HG02938 (cell line): ENCODE data around the gene ATP8B3.
A peak's percentile ranks its signal among the peaks of the same experiment; 100 is the strongest.

Experiments used
- ATAC-seq: cut with Tn5 transposase; IDR thresholded peaks from one replicate; pipeline ENCODE4 v1.9.1; 2021; ENCODE audit warnings: mild to moderate bottlenecking, moderate library complexity; ENCODE audit not compliant: unreplicated experiment

ATP8B3 gene

DNA sequence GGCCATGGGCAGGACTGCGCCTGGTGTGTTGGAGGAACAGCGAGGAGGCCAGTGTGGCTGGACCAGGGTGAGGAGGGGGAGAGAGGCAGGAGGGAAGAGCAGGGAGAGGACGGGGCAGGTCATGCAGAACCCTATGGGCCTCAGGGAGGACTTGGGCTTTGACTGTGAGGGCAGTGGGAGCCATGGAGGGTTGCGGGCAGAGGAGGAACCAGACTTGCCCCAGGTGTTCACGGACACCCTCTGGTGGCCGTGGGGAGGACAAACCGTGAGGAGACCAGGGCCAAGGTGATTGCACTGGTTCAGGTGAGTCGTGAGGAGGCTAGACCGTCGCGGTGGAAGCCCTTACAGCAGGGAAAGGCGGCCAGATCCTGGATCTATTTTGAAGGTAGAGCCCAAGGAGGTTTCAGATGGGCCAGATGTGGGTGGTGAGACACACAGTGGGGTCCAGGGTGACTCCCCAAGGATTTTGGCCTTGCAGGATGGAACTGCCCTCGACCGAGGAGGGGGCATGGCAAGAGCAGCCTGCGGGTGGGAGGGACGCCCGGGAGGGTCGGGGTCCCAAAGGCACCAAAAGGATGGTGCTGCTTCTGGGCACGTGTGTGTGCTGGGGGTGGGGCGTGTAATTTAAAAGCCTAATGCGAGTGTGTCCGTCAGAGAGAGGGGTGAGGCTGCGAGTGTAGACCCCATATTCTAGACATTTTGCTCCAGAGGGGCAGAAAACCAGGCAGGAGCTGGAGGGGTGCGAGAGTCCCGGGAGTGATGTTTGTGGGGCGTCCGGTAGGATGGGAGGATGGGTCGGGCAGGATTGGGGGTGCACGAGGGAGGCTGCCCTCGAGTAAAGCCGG, 39.0 kb upstream of the ATP8B3 start:
- no peak for ATAC-seq

DNA sequence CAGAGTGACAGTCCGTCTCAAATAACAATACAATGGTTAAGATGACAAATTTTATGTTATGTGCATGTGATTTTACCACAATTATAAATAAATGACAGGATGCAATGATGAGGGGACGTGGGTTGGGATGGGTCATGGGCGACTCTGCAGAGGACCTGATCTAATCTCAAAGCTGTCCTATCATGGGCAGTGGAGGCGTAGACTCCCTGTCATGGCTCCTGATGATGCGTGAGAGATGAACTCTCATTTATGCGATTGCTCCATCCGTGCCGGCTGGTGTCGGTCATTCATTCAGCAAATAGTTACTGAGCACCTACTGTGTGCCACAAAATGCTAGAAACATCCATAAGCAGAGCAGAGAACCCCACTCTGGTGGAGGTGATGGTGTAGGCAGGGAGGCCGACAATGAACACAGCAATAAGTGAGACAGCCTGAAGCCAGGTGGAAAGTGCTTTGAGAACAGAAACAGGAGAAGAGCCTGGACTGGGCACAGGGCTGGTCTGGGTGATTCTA, 37.9 kb upstream of the ATP8B3 start:
- ATAC-seq: no peak

- ATAC-seq: no peak
Measured at GRCh38 chr19:1849132-1849474, 37.0 kb upstream of the ATP8B3 start.

DNA sequence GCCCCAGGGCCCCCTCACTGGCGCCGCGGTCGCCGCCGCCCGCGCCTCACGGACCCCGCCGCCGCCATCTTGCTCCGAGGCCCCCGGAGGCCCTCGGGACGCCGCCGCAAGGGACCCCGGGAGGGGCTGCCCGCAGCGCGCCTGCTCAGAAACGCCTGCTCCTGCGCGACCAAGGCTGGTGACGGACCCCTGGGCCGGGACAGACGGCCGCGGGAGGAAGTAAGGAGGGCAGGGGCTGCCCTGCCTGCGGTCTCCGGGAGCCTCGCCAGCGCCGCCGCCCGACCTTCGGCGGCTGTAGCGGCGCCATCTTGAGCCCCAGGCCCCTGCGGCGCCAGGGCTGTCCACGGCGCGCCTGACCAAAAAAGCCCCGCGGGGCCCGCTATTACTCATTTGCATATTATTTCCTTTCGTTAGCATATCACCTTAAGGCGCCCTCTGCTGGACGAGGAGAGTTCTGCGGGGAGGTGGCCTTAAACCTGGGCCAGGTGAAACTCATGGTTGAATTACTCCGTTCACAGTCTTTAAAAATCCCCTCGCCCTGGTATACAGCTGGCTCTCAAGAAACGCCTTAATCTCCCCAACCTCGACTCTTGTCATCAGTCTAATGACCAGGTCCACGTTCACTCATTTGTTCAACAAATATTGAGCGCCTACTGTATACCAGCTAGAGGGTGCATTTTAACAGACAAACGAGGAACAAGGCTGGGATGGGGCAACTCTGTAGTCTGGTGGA, 36.5 kb upstream of the ATP8B3 start, which contains the start of gene REXO1:
Gene REXO1 (minus strand): TSS at position 85 of the 733 bp plus-strand sequence. CDS start 125 bp downstream, outside the sequence.
- peak; percentile 65 for ATAC-seq

GRCh38 chr19:1847684-1848398, 35.8 kb upstream of the ATP8B3 start:
- ATAC-seq: peak; percentile 36

DNA sequence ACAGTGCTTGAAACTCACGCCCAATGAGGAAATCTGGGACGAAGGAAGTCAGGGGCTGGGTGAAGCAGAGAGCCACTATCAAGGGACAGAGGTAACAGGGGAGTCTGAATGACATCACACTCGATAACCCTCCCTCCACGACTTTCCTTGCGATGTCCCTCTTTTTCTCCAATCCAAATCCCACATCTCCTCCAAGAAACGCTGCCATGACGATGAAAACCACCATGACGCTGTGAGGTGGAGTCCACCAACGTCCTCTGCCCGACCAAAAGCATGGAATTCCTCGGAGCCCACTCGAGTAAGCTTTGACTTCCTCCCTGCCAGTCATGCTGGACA, 35.2 kb upstream of the ATP8B3 start:
- no peak for ATAC-seq

DNA sequence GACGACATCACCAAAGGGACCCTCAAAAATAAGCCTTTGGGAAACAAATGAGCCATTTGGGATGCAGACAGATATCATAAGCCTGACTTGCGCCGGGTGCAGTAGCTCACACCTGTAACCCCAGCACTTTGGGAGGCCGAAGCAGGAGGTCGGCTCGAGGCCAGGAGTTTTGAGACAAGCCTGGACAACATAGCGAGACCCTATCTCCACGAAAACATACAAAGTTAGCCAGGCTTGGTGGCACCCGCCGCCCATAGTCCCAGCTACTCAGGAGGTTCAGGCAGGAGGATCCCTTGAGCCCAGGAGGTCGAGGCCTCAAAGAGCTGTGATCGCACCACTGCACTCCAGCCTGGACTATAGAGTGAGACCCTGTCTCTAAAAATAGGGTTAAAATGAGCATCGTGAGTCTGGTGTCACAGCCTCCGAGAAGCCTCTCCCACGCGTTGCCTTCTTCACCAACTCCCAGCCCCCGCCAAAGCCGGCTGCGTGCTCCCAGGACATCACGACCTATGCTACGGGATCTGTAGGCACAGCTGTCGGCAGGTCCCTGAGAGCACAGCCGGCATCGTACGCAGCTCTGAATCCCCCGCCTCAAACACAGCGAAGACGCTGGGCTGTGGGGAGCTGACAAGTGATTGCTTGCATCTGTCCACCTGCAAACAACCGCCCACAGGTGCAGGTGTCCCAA, 34.6 kb upstream of the ATP8B3 start:
- no peak for ATAC-seq

GRCh38 chr19:1845642-1846041, 33.6 kb upstream of the ATP8B3 start:
- ATAC-seq: no peak

DNA sequence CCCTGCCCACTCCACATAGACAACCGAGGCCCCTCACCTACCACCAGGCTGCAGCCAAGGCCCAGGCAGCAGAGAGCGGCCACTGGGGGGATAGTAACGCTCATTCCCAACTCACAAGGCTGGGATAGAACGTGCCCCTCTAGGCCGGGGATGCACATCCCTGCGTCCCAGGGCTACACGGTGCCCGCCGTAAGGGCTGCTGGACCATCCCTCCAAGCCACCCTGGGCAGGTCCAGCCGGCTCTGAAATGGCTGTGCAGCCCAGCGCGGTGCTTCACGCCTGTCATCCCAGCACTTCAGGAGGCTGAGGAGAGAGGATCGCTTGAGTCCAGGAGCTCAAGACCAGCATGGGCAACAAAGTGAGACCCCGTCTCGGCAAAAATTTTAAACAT, 33.0 kb upstream of the ATP8B3 start:
- ATAC-seq: no peak

- no peak for ATAC-seq
Measured at GRCh38 chr19:1844513-1845124, 32.5 kb upstream of the ATP8B3 start.

DNA sequence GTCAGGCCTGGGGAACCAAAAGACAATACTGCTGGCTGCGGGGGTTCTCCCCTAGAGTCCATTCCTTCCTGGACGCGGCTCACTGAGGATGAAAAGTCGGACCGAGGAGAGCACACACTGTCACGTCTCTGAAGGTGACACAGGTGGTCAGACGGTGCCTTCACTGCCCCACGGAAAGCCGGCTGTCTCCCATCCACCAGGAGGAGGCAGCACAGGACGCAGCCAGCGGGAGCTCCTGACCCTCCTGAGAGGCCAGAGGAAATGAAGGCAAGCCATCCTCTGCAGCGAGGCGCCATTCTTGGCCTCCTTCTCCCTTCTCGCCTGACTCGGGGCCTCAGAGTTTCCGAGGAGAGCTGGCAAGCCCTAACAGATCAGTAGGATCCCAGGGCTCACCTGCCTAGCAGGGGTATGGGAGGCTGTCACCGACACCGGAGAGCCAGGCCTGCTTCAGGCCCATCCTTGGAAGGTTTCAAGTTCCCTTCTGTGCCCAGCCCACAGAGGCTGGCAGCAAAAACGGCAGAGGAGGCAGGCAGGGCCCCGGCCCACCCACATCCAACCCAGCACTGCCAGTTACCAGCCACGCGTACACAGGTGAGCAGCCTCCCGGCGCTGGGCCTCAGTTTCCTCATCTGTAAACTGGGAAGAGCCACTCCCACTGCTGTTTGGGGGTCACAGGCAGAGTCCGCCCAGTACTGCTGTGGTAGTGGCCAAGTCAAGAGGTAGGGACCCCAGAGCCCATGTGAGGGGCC, 31.7 kb upstream of the ATP8B3 start:
- ATAC-seq: no peak

DNA sequence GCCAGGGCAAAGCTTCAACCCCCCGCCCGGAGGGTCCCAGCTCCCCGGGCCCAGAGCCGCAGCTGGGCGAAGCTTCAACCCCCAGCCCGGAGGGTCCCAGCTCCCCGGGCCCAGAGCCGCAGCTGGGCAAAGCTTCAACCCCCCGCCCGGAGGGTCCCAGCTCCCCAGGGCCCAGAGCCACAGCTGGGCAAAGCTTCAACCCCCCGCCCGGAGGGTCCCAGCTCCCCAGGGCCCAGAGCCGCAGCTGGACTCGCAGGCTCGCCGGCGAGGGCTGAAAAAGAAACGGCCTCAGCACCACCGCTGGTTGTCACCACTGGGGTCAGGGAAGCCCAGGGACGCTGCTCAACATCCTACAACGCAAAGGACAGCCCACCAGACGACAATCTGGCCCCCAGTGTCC, 31.0 kb upstream of the ATP8B3 start:
- ATAC-seq: no peak

GRCh38 chr19:1841209-1841924, 29.3 kb upstream of the ATP8B3 start:
- ATAC-seq: no peak

DNA sequence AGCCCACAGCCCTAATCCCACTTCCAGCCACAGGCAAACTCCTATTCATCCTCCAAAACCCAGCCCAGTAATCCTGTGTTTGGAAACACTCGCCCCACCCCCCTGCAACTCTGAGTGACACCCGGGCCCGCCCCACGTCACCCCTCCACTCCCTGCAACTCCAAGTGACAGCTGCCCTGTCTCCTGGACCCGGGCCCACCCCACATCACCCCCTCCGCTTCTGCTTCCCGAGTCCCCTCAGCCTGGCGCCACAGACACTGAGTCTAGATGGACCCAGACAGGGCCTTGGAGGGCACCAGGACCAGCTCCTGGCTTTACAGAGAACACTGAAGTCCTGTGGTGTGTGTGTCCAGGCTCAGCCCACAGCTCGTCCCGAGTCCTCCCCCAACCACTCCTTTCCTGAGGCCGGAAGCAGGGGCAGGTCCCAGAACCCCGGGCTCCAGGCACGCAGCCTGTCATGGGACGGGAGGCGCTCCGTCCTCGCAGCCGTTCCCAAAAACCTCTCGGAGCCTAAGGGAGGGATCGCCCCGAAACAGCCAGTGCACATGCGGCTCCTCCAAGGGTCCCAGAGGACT, 28.6 kb upstream of the ATP8B3 start:
- no peak for ATAC-seq

DNA sequence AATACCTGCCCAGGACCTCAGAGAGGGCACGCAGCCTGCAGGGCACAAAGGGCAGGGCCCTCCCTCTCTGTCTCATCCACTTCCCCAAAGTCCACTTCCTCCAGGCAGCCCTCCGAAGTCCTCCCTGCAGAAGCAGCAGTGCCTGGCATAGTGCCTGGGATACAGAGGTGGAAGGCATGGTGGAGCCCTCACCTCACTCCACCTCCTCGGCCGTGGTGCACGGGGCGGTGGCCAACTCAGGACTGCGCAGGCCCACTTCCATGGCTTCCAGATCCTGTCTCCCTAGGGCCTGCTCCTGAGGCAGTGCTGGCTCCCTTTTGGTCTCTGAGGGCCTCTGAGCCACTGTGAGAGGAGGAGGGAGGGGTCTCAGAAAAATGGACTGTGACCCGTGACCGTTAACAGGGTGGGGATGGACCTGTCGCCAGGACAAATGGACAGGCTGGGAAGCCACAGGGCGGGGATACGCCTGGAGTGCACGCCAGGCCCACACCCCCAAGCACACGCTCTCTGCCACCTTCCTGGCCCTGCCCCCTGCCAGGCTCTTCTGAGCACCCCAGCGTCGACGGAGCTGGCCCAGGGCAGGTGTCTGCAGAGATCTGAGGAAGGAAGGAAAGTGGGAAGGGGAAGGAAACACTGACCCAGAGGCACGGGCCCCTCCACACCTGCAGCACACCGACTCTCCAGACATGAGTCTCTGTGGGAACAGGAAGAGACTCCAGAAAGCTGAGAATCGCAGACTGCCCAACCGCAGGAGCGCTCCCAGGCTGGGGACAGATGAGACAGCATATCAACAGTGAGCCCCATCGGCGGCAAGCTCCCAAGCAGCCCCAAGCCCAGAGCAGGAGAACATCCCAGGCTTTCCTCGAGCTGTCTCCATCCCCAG, 27.8 kb upstream of the ATP8B3 start:
- ATAC-seq: no peak

GRCh38 chr19:1837625-1838105, 25.6 kb upstream of the ATP8B3 start:
- ATAC-seq: no peak

DNA sequence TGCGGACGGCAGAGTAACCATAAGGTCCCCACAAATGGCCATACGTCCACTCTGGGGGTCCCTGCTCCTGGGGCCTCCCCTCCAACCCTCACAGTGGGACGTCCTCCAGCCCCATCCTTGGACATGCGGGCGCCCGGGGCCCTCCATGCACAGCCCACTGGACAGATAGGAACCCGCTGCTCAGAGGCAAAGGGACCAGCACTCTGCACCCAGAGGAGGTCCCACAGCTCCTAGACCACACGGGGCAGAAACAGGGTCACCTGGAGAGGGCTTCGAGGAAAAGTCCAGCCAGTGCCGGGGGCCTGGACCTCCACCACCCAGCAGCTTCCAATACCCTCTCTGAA, 25.1 kb upstream of the ATP8B3 start:
- ATAC-seq: no peak
